Panc1 (cell line): ENCODE results near the gene MRPL57. TPM values are rescaled to one million over a fixed set of nuclear protein-coding genes. Genes with fewer than 3 reads are reported as not detected.
"Not testable (repeated sequence)": the region's sequence is repeated elsewhere in the genome, so short reads cannot be mapped to it uniquely, and the experiment has no call there.

Source experiments
- ATAC-seq: fragments of 200-7000 bp; cut with Tn5 transposase; 2 replicates; pipeline ENCODE4 v1.9.1; 2020; ENCODE audit warnings: mild to moderate bottlenecking, moderate library complexity
- BruUV-seq: library from RNA; stranded (reverse); fragments of 400-500 nt; replicated peaks from 2 replicates; lab custom pipeline; 2021; lab: Mats Ljungman, UMichigan
- CTCF ChIA-PET: fragments of 300-600 bp; sonication (Branson Sonifier 250); formaldehyde crosslinking; loops from one replicate; lab custom pipeline; 2022; ENCODE audit warnings: antibody characterized with exemption; lab: Charles Lee
- POLR2A ChIA-PET: fragments of 300-600 bp; sonication (Branson Sonifier 250); formaldehyde crosslinking; loops from one replicate; lab custom pipeline; 2022; ENCODE audit warnings: antibody characterized with exemption; lab: Charles Lee
- DNase-seq: peaks from one replicate; pipeline ENCODE4 v3.0.0-alpha.2; 2010; ENCODE audit warnings: low read depth, low spot score
- H3K27ac ChIP-seq: 2 replicates; pipeline ENCODE4 v1.5.1; 2011; ENCODE audit warnings: mild to moderate bottlenecking, low read length, inconsistent platforms
- H3K27me3 ChIP-seq: fragments of 200-500 bp; sonication (Bioruptor generic); 2 replicates; pipeline ENCODE4 v1.6.0; 2014; ENCODE audit warnings: low read length, inconsistent platforms; ENCODE audit not compliant: control insufficient read depth, insufficient read depth
- H3K36me3 ChIP-seq: fragments of 200-500 bp; sonication (Bioruptor generic); 2 replicates; pipeline ENCODE4 v1.5.1; 2014; ENCODE audit warnings: inconsistent platforms, mild to moderate bottlenecking, low read length, moderate library complexity; ENCODE audit not compliant: control insufficient read depth, insufficient read depth
- H3K4me1 ChIP-seq: 2 replicates; pipeline ENCODE4 v1.5.1; 2011; ENCODE audit warnings: inconsistent platforms, mild to moderate bottlenecking, low read length, moderate library complexity; ENCODE audit not compliant: control insufficient read depth, insufficient read depth
- H3K4me3 ChIP-seq, 2 experiments: 2 replicates each; pipeline ENCODE4 v1.5.1; 2011 to 2012; ENCODE audit warnings: low read depth in 2 of 2, low read length in 2 of 2, mild to moderate bottlenecking in 2 of 2, inconsistent platforms in 1 of 2, moderate library complexity in 1 of 2
- H3K9me3 ChIP-seq: fragments of 200-500 bp; sonication (Bioruptor generic); 2 replicates; pipeline ENCODE4 v1.5.1; 2014; ENCODE audit warnings: low read depth, mild to moderate bottlenecking, inconsistent platforms, low read length, moderate library complexity; ENCODE audit not compliant: control insufficient read depth, insufficient read depth
- REST ChIP-seq, 2 experiments: IDR thresholded peaks; 2 replicates each; pipeline ENCODE4 v1.6.1; 2011 to 2012; ENCODE audit warnings: low read depth in 2 of 2, control low read depth in 1 of 2, low read length in 1 of 2, mild to moderate bottlenecking in 1 of 2, moderate library complexity in 1 of 2; ENCODE audit not compliant: insufficient read depth in 1 of 2
- TCF7L2 ChIP-seq: IDR thresholded peaks from 2 replicates; pipeline ENCODE4 v1.6.1; 2011; ENCODE audit warnings: mild to moderate bottlenecking, low read depth, low read length, inconsistent platforms
- in situ Hi-C: cut with HindIII; loops from 2 replicates; pipeline ENCODE4 v1.10.0; 2016; ENCODE audit warnings: low sequenced_read_pairs, low pct_unique_long_range_greater_than_20kb
- intact Hi-C: fragments of 100-400 bp; cut with micrococcal nuclease; formaldehyde crosslinking; loops from one replicate; pipeline ENCODE4 v1.10.0; 2022; ENCODE audit not compliant: unreplicated experiment
- total RNA-seq: library from RNA; stranded (reverse); gene quantifications from one replicate; pipeline ENCODE4 v1.2.1, GENCODE V29; 2021; ENCODE audit not compliant: unreplicated experiment

Gene MRPL57
- total RNA-seq, 1 experiment from 2014 or later = 14.0 TPM

GRCh38 chr13:21212138-21212775 is 35.8 kb downstream of the MRPL57 start:
- no peaks in the 10 kb centered on the region for H3K9me3 ChIP-seq
- ATAC-seq (no peak), DNase-seq (no peak)
- no peaks in the 10 kb centered on the region for H3K4me1 ChIP-seq
- no peaks in the 10 kb centered on the region for H3K27me3 ChIP-seq
- BruUV-seq = no TSS peak
- H3K36me3 ChIP-seq = no peaks in the 10 kb centered on the region
- no peak for TF ChIP-seq REST (IDR thresholded peaks at IDR 0.05; ENCODE audit: insufficient read depth in 1 of 2, low read depth in 2 of 2, low read length in 1 of 2)
- in situ Hi-C loops = no loop called here
- intact Hi-C loops = no loop called here
- ChIA-PET POLR2A (no interaction called here), CTCF (no interaction called here)
- no peak overlapping the region for H3K27ac ChIP-seq
- no peak overlapping the region for H3K4me3 ChIP-seq

- ATAC-seq, POLR2A ChIA-PET, BruUV-seq, DNase-seq, in situ Hi-C loops, H3K27ac ChIP-seq, H3K4me1 ChIP-seq, H3K36me3 ChIP-seq, intact Hi-C loops, H3K27me3 ChIP-seq, H3K4me3 ChIP-seq, H3K9me3 ChIP-seq, CTCF ChIA-PET: not testable (repeated sequence)
Measured at GRCh38 chr13:21215419-21215818, 39.0 kb downstream of the MRPL57 start.

- intact Hi-C loops (no loop called here), in situ Hi-C loops (no loop called here)
- CTCF ChIA-PET = no interaction called here
- TF ChIP-seq REST (IDR thresholded peaks at IDR 0.05; ENCODE audit: insufficient read depth in 1 of 2, low read depth in 2 of 2, low read length in 1 of 2) (no peak), TCF7L2 (no peak)
- POLR2A ChIA-PET = no interaction called here
- no TSS peak for BruUV-seq
- no peak for ATAC-seq
- Histone ChIP-seq H3K4me1 (no peaks in the 10 kb centered on the region), H3K27me3 (no peaks in the 10 kb centered on the region), H3K36me3 (no peaks in the 10 kb centered on the region), H3K9me3 (no peaks in the 10 kb centered on the region), H3K27ac (no peak overlapping the region), H3K4me3 (0 out of 4 replicates have a peak overlapping the region, but pooled peaks of 1 of the 2 experiments have one; percentile 6)
- no peak for DNase-seq
Measured at GRCh38 chr13:21216332-21216731, 39.9 kb downstream of the MRPL57 start.
